ENCODE measurements around the gene PIAS4.

The PIAS4 gene

DNA sequence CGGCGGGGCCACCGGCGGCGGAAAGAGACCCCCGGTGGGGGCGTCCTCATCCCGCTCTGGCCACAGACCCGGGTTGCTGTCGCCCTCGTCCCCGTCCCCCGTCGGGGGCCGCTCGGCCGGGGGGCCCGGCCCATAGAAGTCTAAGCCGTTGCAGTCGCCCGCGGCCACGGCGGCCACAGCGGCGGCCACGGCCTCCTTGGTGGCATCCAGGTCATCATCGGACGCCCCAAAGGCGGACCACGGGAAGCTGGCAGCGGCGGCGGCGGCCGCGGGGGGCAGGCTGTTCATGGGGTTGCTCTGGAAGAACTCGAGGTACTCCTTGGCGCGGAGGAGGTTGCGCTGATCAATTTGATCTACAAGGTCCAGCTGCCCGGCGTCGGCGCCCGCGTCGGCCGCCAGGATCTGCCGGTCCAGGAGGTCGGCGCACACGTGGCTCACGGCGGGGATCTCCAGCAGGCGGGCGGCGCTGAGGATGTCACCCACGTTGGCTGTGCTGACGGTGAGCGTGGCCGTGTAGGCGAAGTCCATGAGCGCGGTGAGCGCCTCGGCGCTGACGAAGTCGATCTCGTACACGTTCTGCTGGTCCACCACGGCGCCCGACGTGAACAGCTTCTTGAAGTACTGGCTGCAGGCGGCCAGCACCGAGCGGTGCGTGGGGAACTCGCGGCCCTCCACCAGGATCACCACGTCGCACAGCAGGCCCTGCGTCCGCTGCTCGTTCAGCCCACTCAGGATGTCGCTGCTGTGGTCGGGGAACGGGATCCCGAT lies 47.1 kb downstream of the PIAS4 start:
- DNase-seq (no peak), ATAC-seq (ENCODE audit: insufficient read depth, low read depth) (no peak)
- peaks cover 88% of the 10 kb centered on the region for H4K20me1 ChIP-seq (ENCODE audit: insufficient read depth, low read length)
- no peak overlapping the region for H3K4me2 ChIP-seq (ENCODE audit: insufficient read depth, low read length)
- no peak overlapping the region for H2AFZ ChIP-seq (ENCODE audit: low read depth, low read length)
- H3K4me3 ChIP-seq (ENCODE audit: low read depth in 1 of 2, low read length in 2 of 2): no peak overlapping the region
- H3K9me3 ChIP-seq (ENCODE audit: insufficient read depth, low read length, severe bottlenecking): no peaks in the 10 kb centered on the region
- no peak overlapping the region for H3K27ac ChIP-seq (ENCODE audit: low read length)
- H3K9ac ChIP-seq (ENCODE audit: low read depth, low read length): no peak overlapping the region
- peaks cover 66% of the 10 kb centered on the region for H3K36me3 ChIP-seq (ENCODE audit: insufficient read depth, low read length)
- no peak for TF ChIP-seq EZH2 (IDR thresholded peaks at IDR 0.05; ENCODE audit: borderline replicate concordance, low read depth, low read length, severe bottlenecking)
- TF ChIP-seq, protein P1, sequence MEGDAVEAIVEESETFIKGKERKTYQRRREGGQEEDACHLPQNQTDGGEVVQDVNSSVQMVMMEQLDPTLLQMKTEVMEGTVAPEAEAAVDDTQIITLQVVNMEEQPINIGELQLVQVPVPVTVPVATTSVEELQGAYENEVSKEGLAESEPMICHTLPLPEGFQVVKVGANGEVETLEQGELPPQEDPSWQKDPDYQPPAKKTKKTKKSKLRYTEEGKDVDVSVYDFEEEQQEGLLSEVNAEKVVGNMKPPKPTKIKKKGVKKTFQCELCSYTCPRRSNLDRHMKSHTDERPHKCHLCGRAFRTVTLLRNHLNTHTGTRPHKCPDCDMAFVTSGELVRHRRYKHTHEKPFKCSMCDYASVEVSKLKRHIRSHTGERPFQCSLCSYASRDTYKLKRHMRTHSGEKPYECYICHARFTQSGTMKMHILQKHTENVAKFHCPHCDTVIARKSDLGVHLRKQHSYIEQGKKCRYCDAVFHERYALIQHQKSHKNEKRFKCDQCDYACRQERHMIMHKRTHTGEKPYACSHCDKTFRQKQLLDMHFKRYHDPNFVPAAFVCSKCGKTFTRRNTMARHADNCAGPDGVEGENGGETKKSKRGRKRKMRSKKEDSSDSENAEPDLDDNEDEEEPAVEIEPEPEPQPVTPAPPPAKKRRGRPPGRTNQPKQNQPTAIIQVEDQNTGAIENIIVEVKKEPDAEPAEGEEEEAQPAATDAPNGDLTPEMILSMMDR (IDR thresholded peaks at IDR 0.05; ENCODE audit: borderline replicate concordance, extremely low read depth, low read length, poor library complexity, severe bottlenecking): no peak
- H3K27me3 ChIP-seq (ENCODE audit: insufficient read depth, low read length, poor library complexity): no peaks in the 10 kb centered on the region
- H3K79me2 ChIP-seq (ENCODE audit: insufficient read depth, low read length): peaks cover 97% of the 10 kb centered on the region
- no peaks in the 10 kb centered on the region for H3K4me1 ChIP-seq (ENCODE audit: insufficient read depth, low read length)

DNA sequence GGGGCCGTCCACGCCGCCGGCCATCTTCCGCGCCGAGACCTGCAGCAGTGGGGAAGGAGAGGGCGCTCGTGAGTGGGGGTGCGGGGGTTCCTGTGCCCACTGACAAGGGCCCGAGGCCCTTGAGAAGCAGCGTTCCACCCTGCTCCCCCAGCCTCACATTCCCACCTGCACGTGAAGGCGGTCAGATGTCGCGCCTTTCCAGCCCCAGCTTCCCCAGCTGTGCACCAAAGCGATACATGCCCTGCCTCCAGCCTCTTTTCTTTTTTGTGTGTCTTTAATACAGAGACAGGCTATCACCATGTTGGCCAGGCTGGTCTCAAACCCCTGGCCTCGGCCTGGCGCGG lies 47.6 kb downstream of the PIAS4 start:
- no peak overlapping the region for H3K27ac ChIP-seq (ENCODE audit: low read length)

DNA sequence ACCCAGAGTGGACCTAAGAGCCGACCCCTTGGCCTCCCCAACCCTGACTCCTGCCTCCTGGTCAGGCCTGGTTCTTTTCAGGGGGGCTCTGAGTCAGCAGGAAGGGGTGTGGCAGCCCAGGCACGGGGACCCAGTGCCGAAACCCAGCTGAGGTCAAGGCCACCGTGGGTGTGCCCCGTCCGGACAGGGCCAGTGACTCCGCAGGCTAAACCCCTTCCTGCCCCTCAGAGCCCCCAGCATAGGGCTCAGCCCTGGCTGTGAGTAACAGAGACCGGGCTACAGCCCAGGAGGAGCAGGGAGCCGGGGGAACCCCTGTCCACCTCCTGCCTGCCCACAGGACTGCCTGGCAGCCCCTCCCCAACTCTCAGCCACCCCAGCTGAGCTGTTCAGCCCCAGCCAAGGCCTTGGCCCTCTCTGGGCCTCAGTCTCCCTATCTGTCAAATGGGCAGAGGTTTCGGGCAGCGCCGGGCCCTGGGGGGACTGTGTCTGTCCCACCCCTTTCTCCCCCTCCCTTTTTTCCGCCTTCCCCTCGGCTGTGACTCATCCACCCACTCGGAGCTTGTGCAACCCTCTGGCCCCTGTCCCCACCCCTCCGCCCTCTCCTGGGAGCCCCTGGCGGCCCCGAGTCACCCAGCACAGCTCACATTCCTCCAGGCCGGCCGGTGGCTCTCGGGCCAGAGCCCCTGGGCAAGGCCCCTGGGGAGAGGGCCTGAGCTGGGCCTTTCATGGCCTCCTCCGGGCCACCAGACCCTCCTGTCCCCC lies 50.6 kb downstream of the PIAS4 start:
- ATAC-seq (ENCODE audit: insufficient read depth, low read depth): no peak
- peaks cover 8% of the 10 kb centered on the region for H3K4me1 ChIP-seq (ENCODE audit: insufficient read depth, low read length)
- TF ChIP-seq, protein P1 (IDR thresholded peaks at IDR 0.05; ENCODE audit: borderline replicate concordance, extremely low read depth, low read length, poor library complexity, severe bottlenecking): no peak
- no peak for TF ChIP-seq EZH2 (IDR thresholded peaks at IDR 0.05; ENCODE audit: borderline replicate concordance, low read depth, low read length, severe bottlenecking)
- no peaks in the 10 kb centered on the region for H3K27me3 ChIP-seq (ENCODE audit: insufficient read depth, low read length, poor library complexity)
- no peak overlapping the region for H3K27ac ChIP-seq (ENCODE audit: low read length)
- no peaks in the 10 kb centered on the region for H3K9me3 ChIP-seq (ENCODE audit: insufficient read depth, low read length, severe bottlenecking)
- H3K79me2 ChIP-seq (ENCODE audit: insufficient read depth, low read length): peaks cover 99% of the 10 kb centered on the region
- DNase-seq: peak; percentile 4
- no peak overlapping the region for H3K4me2 ChIP-seq (ENCODE audit: insufficient read depth, low read length)
- H3K9ac ChIP-seq (ENCODE audit: low read depth, low read length): no peak overlapping the region
- H4K20me1 ChIP-seq (ENCODE audit: insufficient read depth, low read length): peaks cover 91% of the 10 kb centered on the region
- no peak overlapping the region for H2AFZ ChIP-seq (ENCODE audit: low read depth, low read length)
- H3K36me3 ChIP-seq (ENCODE audit: insufficient read depth, low read length): peaks cover 62% of the 10 kb centered on the region
- no peak overlapping the region for H3K4me3 ChIP-seq (ENCODE audit: low read depth in 1 of 2, low read length in 2 of 2)

More for the DNA sequence above, 47.6 kb downstream of the PIAS4 start:
- DNase-seq (no peak), ATAC-seq (ENCODE audit: insufficient read depth, low read depth) (no peak)
- no peaks in the 10 kb centered on the region for H3K27me3 ChIP-seq (ENCODE audit: insufficient read depth, low read length, poor library complexity)
- no peak overlapping the region for H3K4me2 ChIP-seq (ENCODE audit: insufficient read depth, low read length)
- no peak overlapping the region for H3K4me3 ChIP-seq (ENCODE audit: low read depth in 1 of 2, low read length in 2 of 2)
- H3K79me2 ChIP-seq (ENCODE audit: insufficient read depth, low read length): peaks cover 97% of the 10 kb centered on the region
- H3K9ac ChIP-seq (ENCODE audit: low read depth, low read length): no peak overlapping the region
- no peaks in the 10 kb centered on the region for H3K4me1 ChIP-seq (ENCODE audit: insufficient read depth, low read length)
- peaks cover 89% of the 10 kb centered on the region for H4K20me1 ChIP-seq (ENCODE audit: insufficient read depth, low read length)
- H2AFZ ChIP-seq (ENCODE audit: low read depth, low read length): no peak overlapping the region
- peaks cover 63% of the 10 kb centered on the region for H3K36me3 ChIP-seq (ENCODE audit: insufficient read depth, low read length)
- no peak for TF ChIP-seq EZH2 (IDR thresholded peaks at IDR 0.05; ENCODE audit: borderline replicate concordance, low read depth, low read length, severe bottlenecking)
- TF ChIP-seq, protein P1 (IDR thresholded peaks at IDR 0.05; ENCODE audit: borderline replicate concordance, extremely low read depth, low read length, poor library complexity, severe bottlenecking): no peak
- H3K9me3 ChIP-seq (ENCODE audit: insufficient read depth, low read length, severe bottlenecking): no peaks in the 10 kb centered on the region
